ENCODE measurements around the gene ETV7. TPM values are rescaled to one million over a fixed set of nuclear protein-coding genes. Genes with fewer than 3 reads are reported as not detected.
A peak's percentile ranks its signal among the peaks of the same experiment; 100 is the strongest.
"Not testable (repeated sequence)": the region's sequence is repeated elsewhere in the genome, so short reads cannot be mapped to it uniquely, and the experiment has no call there.

Gene ETV7
- total RNA-seq, result not detected

DNA sequence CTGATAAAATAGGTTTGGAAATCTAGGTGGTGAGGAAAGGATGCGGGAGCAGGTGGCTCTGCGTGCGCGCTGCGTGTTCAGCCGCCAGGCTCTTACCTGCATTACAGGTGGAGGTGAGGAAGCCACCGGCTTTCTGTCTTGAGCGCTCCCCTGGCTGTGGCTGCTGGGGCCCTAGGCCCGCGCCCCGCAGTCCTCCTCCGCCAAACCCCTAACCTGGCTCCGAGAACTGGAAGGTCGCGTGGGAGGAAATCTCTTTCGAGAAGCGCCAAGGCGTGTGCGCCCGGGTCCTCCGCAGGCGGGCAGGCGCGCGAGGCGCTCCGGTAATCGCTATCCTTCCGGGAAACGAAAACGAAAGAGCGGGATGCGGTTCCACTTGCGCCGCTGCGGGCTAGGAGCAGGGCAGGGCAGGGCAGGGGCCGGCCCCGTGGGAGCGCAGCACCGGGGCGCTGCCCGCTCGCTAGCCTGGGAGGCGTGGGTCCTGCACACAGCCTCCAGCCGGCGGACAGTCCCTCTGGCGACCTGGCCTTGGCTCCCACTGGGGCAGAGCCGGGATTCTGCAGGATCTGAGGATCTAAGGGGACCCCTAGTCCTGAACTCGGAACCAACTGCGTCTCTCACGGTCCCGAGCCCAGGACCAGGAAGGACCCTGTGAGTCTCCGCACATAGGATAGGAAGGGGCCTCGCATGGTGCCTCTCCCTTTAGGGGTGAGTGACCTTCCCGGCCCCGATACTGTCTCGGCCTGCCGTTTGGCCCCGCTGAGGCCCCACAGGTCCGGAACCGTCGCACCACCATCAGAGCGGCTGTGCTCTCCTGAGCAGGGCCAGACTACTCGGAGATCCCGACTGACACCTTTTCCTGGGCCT lies at the start of gene ETV7:
Gene ETV7, minus strand, starts transcription at position 230 of the 864 bp plus-strand sequence. Its CDS starts 128 bp downstream, at position 102.
- DNase-seq (ENCODE audit: low spot score in 2 of 2), result peak in 1 of 2 donors; percentile 59
- no peak for FAIRE-seq

DNA sequence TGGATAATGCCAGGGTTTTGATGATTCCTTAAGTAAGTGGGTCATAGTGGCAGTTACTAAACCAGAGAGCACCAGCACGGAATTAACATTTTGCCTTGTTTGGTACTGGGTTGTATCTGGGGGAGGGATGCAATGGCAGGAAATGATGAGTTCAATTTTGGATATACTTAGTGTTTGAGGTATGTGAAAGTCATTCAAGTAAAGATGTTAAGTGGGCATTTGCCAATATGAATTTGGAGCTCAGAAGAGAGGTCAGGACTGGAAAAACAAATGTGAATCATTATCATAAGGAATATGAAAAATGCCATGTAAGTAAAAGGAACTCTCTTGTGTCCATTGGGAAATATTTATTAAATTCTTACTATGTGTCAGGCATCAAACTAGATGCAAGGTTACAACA lies 49.0 kb upstream of the ETV7 start:
- no peak for FAIRE-seq

DNA sequence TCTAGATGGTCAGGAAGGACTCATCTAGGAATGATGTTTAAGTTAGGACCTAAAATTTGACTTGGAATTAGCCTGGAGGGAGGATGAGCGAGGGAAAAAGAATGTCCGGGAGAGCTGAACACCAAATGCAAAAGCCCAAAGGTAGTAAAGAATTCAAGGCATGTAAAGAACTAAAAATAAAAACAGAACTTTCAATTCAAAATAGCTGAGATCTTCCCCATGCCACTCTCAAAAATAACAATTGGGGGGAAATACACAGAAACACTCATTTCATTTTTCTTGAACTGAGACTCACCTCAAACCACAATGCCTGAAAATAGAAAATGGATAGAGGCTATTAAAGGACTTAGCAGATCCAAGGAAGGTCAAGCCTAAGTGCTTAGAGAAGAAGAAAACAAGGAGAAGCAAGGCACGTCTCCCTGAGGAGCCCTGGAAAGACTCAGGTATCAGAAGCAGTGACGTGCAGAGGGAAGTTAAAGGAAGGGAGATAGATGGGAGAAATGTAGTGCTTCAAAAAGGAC lies 44.7 kb upstream of the ETV7 start:
- DNase-seq (ENCODE audit: low spot score in 2 of 2) (no peak), FAIRE-seq (no peak)

More for the DNA sequence above, 49.0 kb upstream of the ETV7 start:
- DNase-seq (ENCODE audit: low spot score in 2 of 2), result no peak

DNA sequence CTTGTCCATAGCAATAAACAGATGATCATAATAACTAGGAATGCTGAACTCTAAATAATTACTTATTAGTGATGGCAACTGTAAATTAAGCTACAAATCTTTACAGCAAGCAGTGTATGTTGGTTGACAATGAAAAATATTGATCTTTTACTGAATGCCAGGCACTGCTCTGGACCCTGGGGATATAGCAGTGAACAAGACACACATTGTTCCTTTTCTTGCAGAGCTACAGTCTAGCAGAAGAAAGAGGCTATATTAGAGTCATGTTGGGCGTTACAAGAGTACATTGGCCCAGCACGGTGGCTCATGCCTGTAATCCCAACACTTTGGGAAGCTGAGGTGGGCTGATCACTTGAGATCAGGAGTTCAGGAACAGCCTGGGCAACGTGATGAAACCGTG lies 43.7 kb upstream of the ETV7 start:
- no peak for FAIRE-seq
- no peak for DNase-seq (ENCODE audit: low spot score in 2 of 2)

DNA sequence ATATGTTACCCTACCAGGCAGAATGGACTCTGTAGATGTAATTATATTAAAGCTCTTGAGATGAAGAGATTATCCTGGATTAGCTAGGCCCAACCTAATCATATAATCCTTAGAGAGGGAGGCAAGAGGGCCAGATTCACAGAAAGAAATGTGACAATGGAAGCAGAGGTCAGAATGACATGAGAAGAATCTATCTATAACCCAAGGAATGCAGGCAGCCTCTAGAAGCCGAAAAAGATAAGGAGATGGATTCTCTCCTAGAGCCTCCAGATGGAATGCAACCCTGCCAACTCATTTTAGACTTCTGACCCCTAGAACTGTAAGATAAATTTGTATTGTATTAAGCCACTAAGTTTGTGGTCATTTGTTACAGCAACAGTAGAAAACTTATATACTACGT lies 42.9 kb upstream of the ETV7 start:
- DNase-seq (ENCODE audit: low spot score in 2 of 2) (no peak), FAIRE-seq (no peak)

DNA sequence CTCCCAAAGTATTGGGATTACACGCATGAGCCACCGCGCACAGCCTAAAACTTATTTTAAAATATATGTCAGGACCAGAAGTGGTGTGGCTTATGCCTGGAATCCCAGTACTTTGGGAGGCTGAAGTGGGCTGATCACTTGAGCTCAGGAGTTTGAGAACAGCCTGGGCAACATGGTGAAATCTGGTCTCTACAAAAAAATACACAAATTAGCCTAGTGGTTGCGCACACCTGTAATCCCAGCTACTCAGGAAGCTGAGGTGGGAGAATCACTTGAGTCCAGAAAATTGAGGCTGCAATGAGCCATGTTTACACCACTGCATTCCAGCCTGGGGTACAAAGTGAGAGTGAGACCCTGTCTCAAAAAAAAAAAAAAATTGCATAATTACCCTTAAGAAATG lies 41.4 kb upstream of the ETV7 start:
- FAIRE-seq, result no peak

DNA sequence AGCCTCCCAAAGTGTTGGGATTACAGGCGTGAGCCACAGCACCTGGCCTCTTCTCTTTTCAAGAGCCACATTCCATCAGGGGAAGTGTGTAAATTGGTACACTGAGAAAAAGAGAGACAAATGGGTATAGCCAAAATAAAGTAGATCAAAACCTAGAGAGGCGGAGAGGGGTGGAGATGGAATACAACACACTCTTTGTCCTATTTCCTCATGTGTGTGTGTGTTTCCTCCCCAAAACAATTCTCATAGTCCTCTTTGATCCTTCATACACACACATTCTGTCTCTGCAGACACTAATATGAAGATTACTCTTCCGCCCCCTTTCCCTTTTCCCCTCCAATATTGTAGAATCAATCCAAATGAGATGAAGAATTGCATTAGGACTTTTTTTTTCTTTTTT lies 39.2 kb upstream of the ETV7 start:
- FAIRE-seq (no peak), DNase-seq (ENCODE audit: low spot score in 2 of 2) (no peak)

More for the DNA sequence above, 41.4 kb upstream of the ETV7 start:
- DNase-seq (ENCODE audit: low spot score in 2 of 2), result no peak

DNA sequence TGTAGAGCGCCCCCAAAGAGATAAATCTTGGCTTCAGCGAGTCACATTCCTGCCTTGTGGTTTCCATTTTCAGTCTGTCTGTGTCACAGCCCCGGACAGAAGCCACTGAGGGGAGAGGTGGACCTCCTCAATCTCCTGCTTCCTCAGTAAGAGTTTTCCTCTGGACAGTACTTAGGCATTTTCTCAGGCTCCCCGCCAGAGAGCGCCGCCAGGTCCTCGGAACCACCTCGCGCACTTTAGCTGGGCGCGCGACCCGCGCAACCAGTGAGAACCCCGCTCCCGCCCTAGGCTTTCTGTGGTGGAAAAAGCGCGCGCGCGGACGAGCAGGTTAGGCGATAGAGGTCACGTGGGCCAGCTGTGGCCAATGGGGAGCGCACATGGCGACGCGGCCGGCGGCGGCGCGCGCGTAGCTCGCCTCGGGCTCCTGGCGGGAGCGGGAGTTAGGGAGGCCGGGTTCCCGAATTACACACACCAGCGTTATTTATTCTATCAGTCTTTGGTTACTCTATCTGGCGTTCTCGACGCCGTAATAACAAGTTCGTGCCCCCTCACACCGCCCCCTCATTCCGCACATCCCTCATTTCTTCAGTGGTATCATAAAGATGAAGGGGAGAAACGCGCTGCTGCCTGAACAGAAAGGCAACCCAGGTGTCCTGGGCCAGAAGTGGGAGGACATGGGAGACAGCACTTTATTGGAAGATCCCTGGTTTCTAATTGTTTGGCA lies 35.8 kb upstream of the ETV7 start:
- FAIRE-seq (no peak), DNase-seq (ENCODE audit: low spot score in 2 of 2) (peak; percentile 87 to 93)

DNA sequence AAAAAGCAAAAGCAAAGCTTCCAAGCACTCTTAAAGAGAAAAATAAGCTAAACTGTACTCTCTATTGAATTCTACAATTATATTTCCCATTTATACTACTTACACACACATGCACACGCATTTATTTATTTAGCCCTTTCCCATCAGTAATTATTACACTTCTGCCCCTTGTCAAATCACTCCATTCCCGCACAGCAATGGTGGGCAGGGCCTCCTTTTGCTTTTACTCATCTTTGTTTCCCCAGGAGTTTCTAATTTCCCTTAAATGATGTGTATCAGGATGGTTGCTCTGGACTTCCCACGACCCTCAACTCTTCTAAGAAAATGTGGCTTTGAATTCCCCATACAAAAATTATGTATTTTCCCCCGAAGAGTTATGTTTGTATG lies 35.2 kb upstream of the ETV7 start:
- FAIRE-seq, result no peak
- no peak for DNase-seq (ENCODE audit: low spot score in 2 of 2)

DNA sequence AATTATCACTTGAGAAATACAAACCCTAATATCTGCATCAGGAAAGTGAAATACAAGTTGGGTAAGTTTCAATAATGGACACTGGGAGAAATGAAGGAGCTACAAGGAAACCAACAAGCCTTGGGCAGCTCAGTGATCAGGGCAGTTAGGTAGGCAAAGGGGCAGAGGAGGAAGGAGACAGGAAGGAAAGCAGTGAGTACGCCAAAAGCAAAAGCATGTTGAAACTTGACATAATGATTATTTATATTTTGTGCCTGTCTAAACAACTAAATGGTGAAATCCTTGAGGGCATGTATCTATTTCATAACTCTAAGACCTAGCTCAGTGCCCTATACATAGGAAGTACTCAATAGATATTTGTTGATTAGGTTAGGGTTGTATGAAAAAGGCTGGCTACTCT lies 31.8 kb upstream of the ETV7 start:
- FAIRE-seq (no peak), DNase-seq (ENCODE audit: low spot score in 2 of 2) (no peak)

DNA sequence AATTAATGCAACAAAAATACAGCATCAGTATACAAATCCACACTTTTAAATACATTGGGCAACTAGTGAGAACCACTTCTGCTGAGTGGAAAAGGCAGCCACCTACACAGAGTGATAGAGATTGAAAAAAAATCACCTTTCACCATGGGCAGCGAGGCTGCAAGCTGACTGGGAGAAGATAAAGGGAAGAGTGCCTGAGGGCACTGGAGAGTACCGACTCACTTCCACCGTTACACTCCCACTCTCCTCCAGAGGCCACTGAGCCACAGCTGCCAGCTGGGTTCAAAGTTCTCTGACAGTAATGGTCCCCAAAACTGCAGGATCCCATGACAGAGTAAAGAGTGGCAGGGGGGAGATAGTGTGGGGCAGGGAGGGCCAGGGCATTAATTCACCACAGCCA lies 31.1 kb upstream of the ETV7 start:
- DNase-seq (ENCODE audit: low spot score in 2 of 2), result no peak
- FAIRE-seq, result no peak

DNA sequence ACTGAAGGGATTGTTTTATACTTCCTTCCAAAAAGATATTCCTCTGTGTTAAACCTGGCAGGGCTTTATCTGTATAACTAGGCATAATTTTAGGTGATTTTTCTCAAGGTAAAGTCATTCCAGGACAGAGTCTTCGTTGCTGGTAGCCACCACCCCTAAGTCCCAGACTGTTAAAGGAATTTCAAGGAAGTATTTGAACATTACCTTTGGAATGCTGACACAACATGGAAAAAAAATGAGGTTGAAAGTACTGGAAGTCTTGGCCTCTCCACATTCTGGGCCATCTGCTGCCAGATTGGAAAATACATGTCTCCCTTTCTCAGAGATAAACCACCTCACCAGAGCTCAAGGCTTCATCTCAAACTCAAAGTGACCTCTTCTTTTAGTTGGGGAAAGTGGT lies 27.0 kb upstream of the ETV7 start:
- no peak for FAIRE-seq
- no peak for DNase-seq (ENCODE audit: low spot score in 2 of 2)

DNA sequence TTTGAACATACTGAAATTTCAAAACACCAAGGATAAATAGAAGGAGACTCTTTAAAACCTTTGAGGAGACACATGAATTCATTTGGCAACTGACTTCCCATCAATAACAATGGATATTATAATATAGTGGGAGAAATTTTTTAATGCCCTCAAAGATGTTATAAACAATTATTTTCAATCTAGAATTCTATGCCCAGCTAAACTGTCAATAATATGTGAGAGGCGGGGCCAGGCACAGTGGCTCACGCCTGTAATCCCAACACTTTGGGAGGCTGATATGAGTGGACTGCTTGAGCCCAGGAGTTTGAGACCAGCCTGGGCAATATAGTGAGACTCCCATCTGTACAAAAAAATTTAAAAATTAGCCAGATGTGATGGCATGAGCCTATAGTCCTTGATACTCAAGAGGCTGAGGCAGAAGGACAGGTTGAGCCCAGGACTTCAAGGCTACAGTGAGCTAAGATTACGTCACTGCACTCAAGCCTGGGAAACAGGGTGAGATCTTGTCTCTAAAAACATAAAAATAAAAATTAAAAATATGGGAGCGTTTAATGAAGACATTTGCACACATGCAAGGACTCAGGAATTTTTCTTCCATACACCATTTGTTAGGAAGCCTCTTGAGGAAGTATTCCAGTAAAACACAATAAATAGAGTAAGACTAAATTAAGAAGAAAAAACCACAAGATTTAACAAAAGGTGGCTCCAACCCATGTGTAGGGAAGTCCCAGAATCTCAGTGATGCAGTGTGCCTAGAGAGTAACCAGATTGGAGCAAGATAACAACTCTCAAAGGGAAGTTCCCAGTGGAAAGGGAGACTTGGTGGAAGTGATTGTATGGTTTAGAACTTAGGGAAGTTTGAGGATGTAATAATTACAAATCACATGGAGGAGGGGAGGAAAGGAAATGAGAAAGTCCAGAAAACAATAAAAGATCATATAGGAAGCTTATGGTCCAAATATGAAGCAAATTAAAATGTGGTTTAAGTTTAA lies 26.3 kb upstream of the ETV7 start:
- FAIRE-seq (no peak), DNase-seq (ENCODE audit: low spot score in 2 of 2) (no peak)

DNA sequence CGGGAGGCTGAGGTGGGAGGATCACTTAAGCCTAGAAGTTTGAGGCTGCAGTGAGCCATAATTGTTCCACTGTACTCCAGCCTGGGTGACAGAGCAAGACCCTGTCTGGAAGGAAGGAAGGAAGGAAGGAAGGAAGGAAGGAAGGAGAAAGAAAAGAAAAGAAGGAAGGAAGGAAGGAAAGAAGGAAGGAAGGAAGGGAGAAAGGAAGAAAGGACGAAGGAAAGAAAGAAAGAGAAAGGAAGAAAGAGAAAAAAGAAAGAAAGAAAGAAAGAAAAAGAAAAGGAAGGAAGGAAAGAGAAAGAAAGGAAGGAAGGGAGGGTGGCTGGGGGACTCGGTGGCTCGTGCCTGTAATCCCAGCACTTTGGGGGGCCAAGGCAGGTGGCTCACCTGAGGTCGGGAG lies 22.2 kb upstream of the ETV7 start:
- DNase-seq (ENCODE audit: low spot score in 2 of 2); FAIRE-seq: not testable (repeated sequence)

DNA sequence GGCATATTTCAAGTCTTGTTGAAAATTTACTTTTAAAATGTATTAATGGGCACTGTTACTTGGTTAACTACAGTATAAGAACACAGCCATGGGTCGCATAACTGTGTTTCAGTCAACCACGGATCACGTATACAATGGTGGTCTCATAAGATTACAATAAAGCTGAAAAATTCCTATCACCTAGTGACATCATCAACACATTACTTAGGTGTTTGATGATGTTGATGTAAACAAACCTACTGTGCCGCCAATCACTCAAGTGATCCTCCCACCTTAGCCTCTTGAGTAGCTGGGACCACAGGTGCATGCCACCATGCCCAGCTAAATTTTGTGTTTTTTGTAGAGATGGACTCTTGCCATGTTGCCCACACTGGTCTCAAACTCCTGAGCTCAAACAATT lies 16.7 kb upstream of the ETV7 start:
- DNase-seq (ENCODE audit: low spot score in 2 of 2), result no peak

DNA sequence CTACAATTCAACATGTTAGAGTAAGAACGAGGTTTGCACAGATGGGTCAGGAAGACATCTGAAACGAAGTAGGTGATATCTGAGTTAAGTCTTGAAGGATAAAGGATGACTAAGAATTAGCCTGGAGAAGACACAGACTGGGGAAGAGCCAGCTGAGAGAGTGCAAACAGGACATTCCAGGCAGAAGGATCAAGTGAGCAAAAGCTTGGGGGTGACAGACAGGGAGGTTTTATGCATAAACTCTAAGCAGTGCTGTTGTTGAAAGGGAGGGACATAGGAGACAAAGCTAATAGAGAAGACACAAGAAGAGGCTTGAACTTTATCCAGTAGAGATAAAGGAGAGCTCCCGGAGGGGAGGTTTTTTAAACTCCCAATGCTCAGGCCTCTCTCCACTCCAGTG lies 15.0 kb upstream of the ETV7 start:
- FAIRE-seq, result no peak
- DNase-seq (ENCODE audit: low spot score in 2 of 2), result no peak

More for the DNA sequence above, 16.7 kb upstream of the ETV7 start:
- no peak for FAIRE-seq

DNA sequence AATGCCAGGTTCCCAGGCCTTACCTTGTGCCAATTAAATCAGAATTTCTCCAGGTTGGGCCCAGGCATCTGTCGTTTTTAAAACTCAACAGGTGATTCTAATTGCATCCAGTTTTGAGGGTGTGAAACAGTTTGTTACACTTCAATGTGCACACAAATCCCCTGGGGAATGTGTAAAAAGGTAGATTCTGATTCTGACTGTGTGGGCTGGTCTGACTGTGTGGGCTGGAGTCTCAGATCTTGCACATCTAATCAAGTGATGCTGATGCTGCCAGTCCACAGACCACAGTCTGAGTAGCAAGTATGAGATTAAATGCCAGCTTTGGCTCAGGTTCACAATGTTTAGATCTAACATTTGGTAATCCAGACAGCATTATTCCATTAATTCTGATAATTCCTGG lies 12.5 kb upstream of the ETV7 start:
- DNase-seq (ENCODE audit: low spot score in 2 of 2), result no peak
- no peak for FAIRE-seq

DNA sequence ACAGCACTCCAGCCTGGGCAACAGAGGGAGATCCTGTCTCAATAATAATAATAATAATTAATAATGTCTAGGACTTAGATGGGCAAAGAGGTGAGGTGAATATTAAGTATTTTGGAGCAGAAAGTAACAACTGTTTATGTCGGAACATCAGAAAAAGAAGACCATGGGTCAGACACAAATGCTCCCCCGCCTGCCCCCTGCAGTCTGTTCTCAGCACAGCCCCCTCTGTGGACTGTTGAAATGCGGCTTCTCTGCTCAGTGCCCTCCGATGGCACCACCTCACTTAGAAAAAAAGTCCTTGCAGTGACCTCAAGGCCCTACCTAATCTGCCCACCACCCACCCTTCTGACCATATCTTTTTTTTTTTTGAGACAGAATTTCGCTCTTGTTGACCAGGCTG lies 5.2 kb upstream of the ETV7 start:
- FAIRE-seq (no peak), DNase-seq (ENCODE audit: low spot score in 2 of 2) (no peak)

DNA sequence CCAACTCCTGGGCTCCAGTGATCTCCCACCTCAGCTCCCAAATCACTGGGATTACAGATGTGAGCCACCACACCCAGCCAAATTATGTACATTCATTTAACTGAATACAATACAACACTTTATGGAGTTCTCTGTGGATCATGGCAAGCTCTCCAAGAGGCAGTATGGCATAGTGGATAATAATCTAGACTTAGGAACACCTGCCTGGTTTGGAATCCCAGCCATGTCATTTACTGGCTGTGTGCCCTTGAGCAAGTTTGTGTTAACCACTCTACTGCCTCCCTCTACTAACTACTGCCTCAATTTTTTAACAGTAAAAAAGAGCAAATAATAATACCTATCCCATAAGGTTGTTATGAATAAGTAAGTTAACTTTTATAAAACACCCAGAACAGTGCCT lies 1.9 kb upstream of the ETV7 start:
- DNase-seq (ENCODE audit: low spot score in 2 of 2) (no peak), FAIRE-seq (no peak)

Data from frontal cortex (tissue), 4 donors.